ENCODE data around the gene ABCC4.

Gene ABCC4

DNA sequence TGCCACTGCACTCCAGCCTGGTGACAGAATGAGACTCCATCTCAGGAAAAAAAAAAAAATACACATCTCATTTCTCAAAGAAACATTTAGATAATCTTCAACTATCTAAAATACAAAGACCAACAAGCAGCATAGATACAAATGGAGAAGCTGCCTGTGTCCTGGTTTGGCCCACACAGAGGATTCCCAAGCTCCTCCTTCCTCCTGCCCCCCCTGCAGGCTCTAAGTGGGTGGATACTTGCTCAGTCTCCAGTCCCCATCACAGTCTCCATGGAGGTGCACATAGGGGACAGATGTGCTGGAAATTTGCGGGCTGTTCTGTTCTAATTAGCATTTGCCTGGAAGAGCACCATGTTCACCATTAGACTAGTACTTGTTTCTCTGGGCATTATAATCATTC lies 59.9 kb downstream of the ABCC4 start:
- no peak overlapping the region for H3K27ac ChIP-seq (ENCODE audit: low read depth, low read length)
- H3K9me3 ChIP-seq (ENCODE audit: control insufficient read depth, insufficient read depth, low read depth, low read length), result no peaks in the 10 kb centered on the region
- H3K36me3 ChIP-seq (ENCODE audit: control insufficient read depth, insufficient read depth, low read length), result no peaks in the 10 kb centered on the region
- no peaks in the 10 kb centered on the region for H3K4me1 ChIP-seq (ENCODE audit: control insufficient read depth, insufficient read depth, low read length)
- no peak overlapping the region for H3K4me3 ChIP-seq (ENCODE audit: low read depth, low read length)
- no peaks in the 10 kb centered on the region for H3K27me3 ChIP-seq (ENCODE audit: control insufficient read depth, insufficient read depth, low read length)
- no peak overlapping the region for H3K9ac ChIP-seq (ENCODE audit: low read length)

DNA sequence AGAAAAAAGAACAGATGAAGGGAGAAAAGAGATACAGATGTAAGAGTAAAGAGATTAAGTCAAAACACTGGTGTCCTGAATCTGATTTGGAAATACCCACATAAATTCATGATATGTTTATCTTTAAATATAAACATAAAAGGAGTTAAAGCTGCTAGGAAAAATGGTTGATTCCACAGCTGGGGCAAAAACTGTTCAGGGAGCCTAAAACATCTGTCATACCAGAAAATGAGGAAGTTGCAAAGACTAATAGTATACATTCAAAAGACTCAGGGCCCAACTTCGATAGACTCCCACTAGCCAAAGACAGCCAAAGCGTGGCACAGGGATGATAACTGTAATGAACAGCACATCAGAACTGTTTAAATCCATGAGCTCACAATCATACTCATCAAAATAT lies 62.0 kb downstream of the ABCC4 start:
- Histone ChIP-seq H3K27me3 (ENCODE audit: control insufficient read depth, insufficient read depth, low read length) (no peaks in the 10 kb centered on the region), H3K4me3 (ENCODE audit: low read depth, low read length) (no peak overlapping the region), H3K9me3 (ENCODE audit: control insufficient read depth, insufficient read depth, low read depth, low read length) (no peaks in the 10 kb centered on the region), H3K27ac (ENCODE audit: low read depth, low read length) (no peak overlapping the region), H3K4me1 (ENCODE audit: control insufficient read depth, insufficient read depth, low read length) (peaks cover 6% of the 10 kb centered on the region), H3K36me3 (ENCODE audit: control insufficient read depth, insufficient read depth, low read length) (no peaks in the 10 kb centered on the region), H3K9ac (ENCODE audit: low read length) (no peak overlapping the region)

DNA sequence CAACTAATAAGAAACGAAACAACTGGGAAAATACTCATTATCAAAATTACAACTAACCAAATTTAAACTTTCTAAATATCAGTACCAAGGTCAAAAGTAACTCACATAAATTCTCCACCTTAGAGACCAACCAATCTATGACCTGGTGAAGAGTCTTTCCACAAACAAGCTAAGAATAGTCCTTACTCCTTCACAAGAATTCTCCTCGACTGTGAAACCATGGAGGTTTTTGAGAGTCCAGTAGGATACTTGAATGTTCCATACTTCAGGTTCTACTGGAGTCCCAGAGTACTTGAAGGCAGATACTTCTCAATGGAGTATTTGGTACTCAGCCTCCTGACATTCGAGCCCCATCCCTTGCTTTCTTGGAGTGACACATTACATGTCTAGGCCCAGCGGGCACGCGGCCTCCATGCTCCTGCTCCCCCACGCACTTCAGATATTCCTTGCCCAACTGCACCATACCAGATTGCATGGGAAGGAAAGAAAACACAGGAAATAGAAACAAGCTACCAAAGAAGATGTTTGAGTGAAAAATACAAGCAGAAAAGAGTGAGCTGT lies 63.9 kb downstream of the ABCC4 start:
- Histone ChIP-seq H3K27me3 (ENCODE audit: control insufficient read depth, insufficient read depth, low read length) (no peaks in the 10 kb centered on the region), H3K9me3 (ENCODE audit: control insufficient read depth, insufficient read depth, low read depth, low read length) (no peaks in the 10 kb centered on the region), H3K9ac (ENCODE audit: low read length) (no peak overlapping the region), H3K4me1 (ENCODE audit: control insufficient read depth, insufficient read depth, low read length) (peaks cover 6% of the 10 kb centered on the region), H3K36me3 (ENCODE audit: control insufficient read depth, insufficient read depth, low read length) (no peaks in the 10 kb centered on the region), H3K4me3 (ENCODE audit: low read depth, low read length) (no peak overlapping the region), H3K27ac (ENCODE audit: low read depth, low read length) (no peak overlapping the region)

DNA sequence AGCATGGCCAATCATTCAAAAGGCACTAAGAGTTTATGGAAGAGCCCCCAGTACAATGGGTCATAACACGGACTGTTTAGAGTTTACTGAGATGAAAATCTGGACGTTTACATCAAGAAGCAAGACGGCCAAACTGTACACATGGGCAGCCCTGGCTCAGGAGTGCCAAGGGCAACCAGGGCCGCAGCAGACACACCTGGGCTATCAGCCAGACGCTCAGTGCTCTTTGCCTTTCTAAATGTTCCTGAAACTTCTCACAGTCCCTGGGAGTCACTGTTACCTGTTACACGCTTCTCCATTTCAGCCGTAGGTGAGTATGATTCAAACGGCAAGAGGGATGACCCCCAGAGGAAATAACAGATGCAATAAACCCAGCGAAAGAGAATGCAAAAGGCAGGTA lies 64.5 kb downstream of the ABCC4 start:
- Histone ChIP-seq H3K27me3 (ENCODE audit: control insufficient read depth, insufficient read depth, low read length) (no peaks in the 10 kb centered on the region), H3K27ac (ENCODE audit: low read depth, low read length) (no peak overlapping the region)

DNA sequence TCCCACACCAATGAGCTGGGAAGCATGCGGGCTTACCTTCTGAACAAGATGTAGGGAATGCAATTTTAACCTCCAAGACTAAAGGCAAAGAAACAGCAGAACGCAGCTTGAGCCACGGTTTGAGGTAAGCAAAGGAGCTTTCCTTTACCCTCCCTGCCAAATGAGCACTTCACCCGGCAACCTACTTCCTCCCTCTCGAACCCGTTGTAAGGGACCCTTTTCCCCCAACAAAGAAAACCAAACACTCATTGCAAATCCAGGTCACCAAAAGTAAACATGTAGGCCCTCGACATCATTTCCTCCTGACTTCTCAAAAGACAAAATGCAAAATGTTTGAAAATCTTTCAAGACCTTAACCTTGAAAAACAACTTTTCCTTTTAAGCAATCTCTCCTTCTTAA lies 65.3 kb downstream of the ABCC4 start:
- Histone ChIP-seq H3K27ac (ENCODE audit: low read depth, low read length) (no peak overlapping the region), H3K36me3 (ENCODE audit: control insufficient read depth, insufficient read depth, low read length) (no peaks in the 10 kb centered on the region), H3K9me3 (ENCODE audit: control insufficient read depth, insufficient read depth, low read depth, low read length) (no peaks in the 10 kb centered on the region), H3K4me1 (ENCODE audit: control insufficient read depth, insufficient read depth, low read length) (peaks cover 6% of the 10 kb centered on the region), H3K4me3 (ENCODE audit: low read depth, low read length) (no peak overlapping the region), H3K27me3 (ENCODE audit: control insufficient read depth, insufficient read depth, low read length) (no peaks in the 10 kb centered on the region), H3K9ac (ENCODE audit: low read length) (no peak overlapping the region)

More for the DNA sequence above, 64.5 kb downstream of the ABCC4 start:
- H3K36me3 ChIP-seq (ENCODE audit: control insufficient read depth, insufficient read depth, low read length), result no peaks in the 10 kb centered on the region
- no peak overlapping the region for H3K4me3 ChIP-seq (ENCODE audit: low read depth, low read length)
- H3K9ac ChIP-seq (ENCODE audit: low read length), result no peak overlapping the region
- H3K9me3 ChIP-seq (ENCODE audit: control insufficient read depth, insufficient read depth, low read depth, low read length), result no peaks in the 10 kb centered on the region
- peaks cover 6% of the 10 kb centered on the region for H3K4me1 ChIP-seq (ENCODE audit: control insufficient read depth, insufficient read depth, low read length)

DNA sequence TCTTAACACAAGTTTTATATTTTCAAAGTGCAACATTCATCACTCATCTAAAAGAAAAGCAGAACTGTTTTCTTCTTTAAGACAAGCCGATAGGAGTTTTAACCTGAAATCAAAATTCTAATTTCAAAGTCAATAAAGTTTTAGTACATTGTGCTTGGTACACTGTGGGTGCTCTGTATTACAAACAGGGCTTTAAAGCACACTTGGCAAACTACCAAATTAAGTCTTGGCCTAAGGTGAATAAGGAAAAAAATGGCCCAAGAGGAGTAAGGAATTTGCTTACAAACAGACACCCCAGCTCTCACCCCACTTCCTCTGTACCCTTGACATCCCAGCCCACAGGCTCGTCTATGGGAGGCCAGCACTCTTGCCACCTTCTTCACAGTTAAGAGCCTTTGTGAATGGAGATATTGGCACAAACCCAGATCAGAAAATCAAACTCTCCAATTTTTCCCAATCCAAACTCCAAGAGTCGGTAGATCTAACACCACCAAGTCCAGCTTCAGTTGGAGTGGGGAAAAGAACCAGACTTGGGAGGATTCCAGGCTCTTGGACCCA lies 66.0 kb downstream of the ABCC4 start:
- H3K36me3 ChIP-seq (ENCODE audit: control insufficient read depth, insufficient read depth, low read length), result no peaks in the 10 kb centered on the region
- no peak overlapping the region for H3K4me3 ChIP-seq (ENCODE audit: low read depth, low read length)
- H3K9ac ChIP-seq (ENCODE audit: low read length), result no peak overlapping the region
- H3K27ac ChIP-seq (ENCODE audit: low read depth, low read length), result no peak overlapping the region
- H3K9me3 ChIP-seq (ENCODE audit: control insufficient read depth, insufficient read depth, low read depth, low read length), result no peaks in the 10 kb centered on the region
- no peaks in the 10 kb centered on the region for H3K27me3 ChIP-seq (ENCODE audit: control insufficient read depth, insufficient read depth, low read length)
- H3K4me1 ChIP-seq (ENCODE audit: control insufficient read depth, insufficient read depth, low read length), result peaks cover 6% of the 10 kb centered on the region

DNA sequence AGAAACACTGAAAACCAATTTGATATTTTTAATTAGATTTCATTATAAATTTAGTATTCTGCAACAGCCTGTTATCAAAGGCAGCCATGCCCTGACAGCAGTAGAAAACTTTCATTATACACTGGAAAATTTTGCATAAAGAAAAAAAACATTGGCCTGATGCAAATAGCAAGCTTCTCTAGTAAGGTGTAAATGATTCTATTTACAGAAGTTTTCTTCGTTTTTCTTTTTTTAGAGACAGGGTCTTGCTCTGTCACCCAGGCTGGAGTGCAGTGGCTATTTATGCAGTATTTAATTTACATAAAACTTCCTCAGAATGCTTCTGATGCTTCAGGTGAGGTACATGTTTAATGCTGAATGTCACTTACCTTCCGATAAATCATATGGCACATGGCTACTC lies 67.0 kb downstream of the ABCC4 start:
- no peaks in the 10 kb centered on the region for H3K36me3 ChIP-seq (ENCODE audit: control insufficient read depth, insufficient read depth, low read length)
- H3K4me1 ChIP-seq (ENCODE audit: control insufficient read depth, insufficient read depth, low read length), result peaks cover 6% of the 10 kb centered on the region
- no peak overlapping the region for H3K4me3 ChIP-seq (ENCODE audit: low read depth, low read length)
- H3K27me3 ChIP-seq (ENCODE audit: control insufficient read depth, insufficient read depth, low read length), result no peaks in the 10 kb centered on the region
- no peak overlapping the region for H3K9ac ChIP-seq (ENCODE audit: low read length)
- H3K9me3 ChIP-seq (ENCODE audit: control insufficient read depth, insufficient read depth, low read depth, low read length), result no peaks in the 10 kb centered on the region
- no peak overlapping the region for H3K27ac ChIP-seq (ENCODE audit: low read depth, low read length)

DNA sequence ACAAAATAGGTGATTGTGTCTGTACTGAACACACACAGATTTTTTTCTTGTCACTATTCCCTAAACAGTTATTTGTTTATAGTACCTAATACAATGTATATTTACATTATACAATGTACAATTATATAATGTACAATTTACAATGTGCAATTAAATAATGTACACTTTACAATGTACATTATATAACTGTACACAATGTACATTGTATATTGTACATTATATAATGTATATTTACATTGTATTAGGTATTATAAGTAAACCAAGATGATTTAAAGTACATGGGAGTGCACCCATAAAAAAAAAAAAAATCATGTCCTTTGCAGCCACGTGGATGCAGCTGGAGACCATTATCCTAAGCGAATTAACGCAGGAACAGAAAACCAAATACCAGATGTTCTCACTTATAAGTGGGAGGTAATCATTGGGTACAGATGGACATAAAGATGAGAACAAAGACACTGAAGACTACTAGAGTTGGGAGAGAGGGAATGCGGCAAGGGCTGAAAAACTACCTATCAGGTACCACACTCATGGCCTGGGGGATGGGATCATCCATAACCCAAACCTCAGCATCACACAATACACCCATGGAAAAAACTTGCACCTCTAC lies 68.1 kb downstream of the ABCC4 start:
- Histone ChIP-seq H3K9ac (ENCODE audit: low read length) (no peak overlapping the region), H3K27ac (ENCODE audit: low read depth, low read length) (no peak overlapping the region), H3K4me3 (ENCODE audit: low read depth, low read length) (no peak overlapping the region), H3K9me3 (ENCODE audit: control insufficient read depth, insufficient read depth, low read depth, low read length) (no peaks in the 10 kb centered on the region), H3K36me3 (ENCODE audit: control insufficient read depth, insufficient read depth, low read length) (no peaks in the 10 kb centered on the region), H3K4me1 (ENCODE audit: control insufficient read depth, insufficient read depth, low read length) (peaks cover 6% of the 10 kb centered on the region), H3K27me3 (ENCODE audit: control insufficient read depth, insufficient read depth, low read length) (no peaks in the 10 kb centered on the region)

DNA sequence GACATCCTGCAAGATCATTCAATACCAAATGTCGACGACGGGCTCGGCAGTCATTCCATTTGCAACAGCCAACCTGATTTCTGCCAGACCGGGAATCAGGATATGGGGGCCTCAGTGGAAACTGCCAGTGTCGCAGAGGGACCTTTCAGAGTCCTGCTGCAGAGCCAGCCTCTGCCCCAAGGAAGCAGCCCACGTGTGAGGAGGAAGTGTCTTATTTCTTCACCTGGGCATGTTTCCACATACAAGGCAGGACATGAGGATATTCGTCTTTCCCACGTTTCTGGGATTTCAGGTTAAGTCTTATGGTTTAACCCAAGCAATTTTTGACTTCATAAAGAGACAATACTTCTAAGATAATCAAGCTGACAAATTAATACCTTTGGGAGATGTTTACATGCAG lies 69.9 kb downstream of the ABCC4 start:
- no peak overlapping the region for H3K9ac ChIP-seq (ENCODE audit: low read length)
- H3K36me3 ChIP-seq (ENCODE audit: control insufficient read depth, insufficient read depth, low read length), result no peaks in the 10 kb centered on the region
- peaks cover 6% of the 10 kb centered on the region for H3K4me1 ChIP-seq (ENCODE audit: control insufficient read depth, insufficient read depth, low read length)
- no peak overlapping the region for H3K27ac ChIP-seq (ENCODE audit: low read depth, low read length)
- H3K4me3 ChIP-seq (ENCODE audit: low read depth, low read length), result no peak overlapping the region
- no peaks in the 10 kb centered on the region for H3K27me3 ChIP-seq (ENCODE audit: control insufficient read depth, insufficient read depth, low read length)
- no peaks in the 10 kb centered on the region for H3K9me3 ChIP-seq (ENCODE audit: control insufficient read depth, insufficient read depth, low read depth, low read length)

DNA sequence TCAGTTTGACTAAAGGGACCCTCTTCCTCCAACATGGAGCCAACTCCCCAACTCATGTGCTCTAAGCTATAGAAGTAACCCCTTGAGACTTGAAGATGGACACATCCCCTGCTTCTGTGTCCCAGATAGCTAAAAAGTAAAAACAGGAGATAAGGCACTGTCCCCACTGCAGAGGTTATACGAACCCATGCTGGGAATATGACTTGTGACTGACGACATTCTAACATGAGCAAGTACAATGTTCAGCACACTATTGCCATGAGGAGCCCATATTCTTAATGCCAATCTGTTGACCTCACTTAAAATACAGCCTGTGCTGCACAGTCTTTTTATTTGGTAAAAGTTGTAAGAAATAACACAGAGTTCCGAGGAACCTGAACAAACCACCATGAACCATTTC lies 71.4 kb downstream of the ABCC4 start:
- H3K9me3 ChIP-seq (ENCODE audit: control insufficient read depth, insufficient read depth, low read depth, low read length), result no peaks in the 10 kb centered on the region
- H3K4me3 ChIP-seq (ENCODE audit: low read depth, low read length), result no peak overlapping the region
- H3K27ac ChIP-seq (ENCODE audit: low read depth, low read length), result no peak overlapping the region
- no peak overlapping the region for H3K9ac ChIP-seq (ENCODE audit: low read length)
- H3K4me1 ChIP-seq (ENCODE audit: control insufficient read depth, insufficient read depth, low read length), result no peaks in the 10 kb centered on the region
- no peaks in the 10 kb centered on the region for H3K36me3 ChIP-seq (ENCODE audit: control insufficient read depth, insufficient read depth, low read length)
- no peaks in the 10 kb centered on the region for H3K27me3 ChIP-seq (ENCODE audit: control insufficient read depth, insufficient read depth, low read length)

DNA sequence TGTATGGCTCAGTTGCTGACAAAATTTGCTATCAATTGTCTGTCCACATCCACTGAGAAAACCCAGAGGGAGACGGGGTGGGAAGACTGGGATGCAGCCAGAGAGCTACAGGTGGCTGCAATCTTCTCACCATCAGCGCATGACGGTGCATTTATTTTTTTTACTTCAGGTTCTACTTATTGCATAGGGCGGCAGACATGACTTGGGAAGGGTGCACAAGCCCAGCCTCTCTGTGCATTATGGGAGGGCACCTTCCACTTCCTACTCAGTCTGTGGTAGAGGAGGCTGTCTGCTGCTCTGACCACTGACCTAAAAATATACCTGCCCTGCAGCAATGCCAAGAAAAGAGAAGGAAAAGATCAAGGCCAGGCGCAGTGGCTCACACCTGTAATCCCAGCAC lies 73.1 kb downstream of the ABCC4 start:
- no peaks in the 10 kb centered on the region for H3K27me3 ChIP-seq (ENCODE audit: control insufficient read depth, insufficient read depth, low read length)
- H3K4me1 ChIP-seq (ENCODE audit: control insufficient read depth, insufficient read depth, low read length), result no peaks in the 10 kb centered on the region
- no peaks in the 10 kb centered on the region for H3K36me3 ChIP-seq (ENCODE audit: control insufficient read depth, insufficient read depth, low read length)
- H3K4me3 ChIP-seq (ENCODE audit: low read depth, low read length), result no peak overlapping the region
- no peak overlapping the region for H3K27ac ChIP-seq (ENCODE audit: low read depth, low read length)
- no peaks in the 10 kb centered on the region for H3K9me3 ChIP-seq (ENCODE audit: control insufficient read depth, insufficient read depth, low read depth, low read length)
- H3K9ac ChIP-seq (ENCODE audit: low read length), result no peak overlapping the region
